Spleen (tissue), 11 donors: ENCODE results near the gene SLC7A8. TPM values are rescaled to one million over a fixed set of nuclear protein-coding genes. Genes with fewer than 3 reads are reported as not detected.

Experiments used
- DNase-seq: peaks from one replicate; pipeline ENCODE4 v3.0.0-alpha.2; 2020
- H3K27ac ChIP-seq, 8 donors: fragments of 200-600 bp; sonication (generic) in 7 of 8; 1 replicate in 4 of 8; 2 replicates in 4 of 8; pipeline versions ENCODE4 v1.5.0 to v1.8.0; 2016 to 2021; ENCODE audit warnings: inconsistent platforms in 4 of 8, mild to moderate bottlenecking in 4 of 8, moderate library complexity in 1 of 8
- H3K27me3 ChIP-seq, 7 donors: fragments of 200-600 bp; sonication (generic) in 6 of 7; replicated peaks in 1 of 7; 1 replicate in 4 of 7; 2 replicates in 3 of 7; pipeline versions ENCODE4 v1.5.0 to v1.8.0; 2016 to 2021; ENCODE audit warnings: inconsistent platforms in 3 of 7, mild to moderate bottlenecking in 1 of 7
- H3K36me3 ChIP-seq, 6 donors: fragments of 200-600 bp; sonication (generic) in 5 of 6; 1 replicate in 4 of 6; 2 replicates in 2 of 6; pipeline versions ENCODE4 v1.5.0 to v1.8.0; 2016 to 2021; ENCODE audit warnings: inconsistent platforms in 2 of 6
- H3K4me1 ChIP-seq, 6 donors: fragments of 200-600 bp; sonication (generic) in 5 of 6; 1 replicate in 3 of 6; 2 replicates in 3 of 6; pipeline versions ENCODE4 v1.5.0 to v1.8.0; 2016 to 2021; ENCODE audit warnings: inconsistent platforms in 3 of 6
- H3K4me3 ChIP-seq, 8 donors: fragments of 200-600 bp; sonication (generic) in 7 of 8; 1 replicate in 4 of 8; 2 replicates in 4 of 8; pipeline versions ENCODE4 v1.5.0 to v1.8.0; 2016 to 2021; ENCODE audit warnings: inconsistent platforms in 4 of 8, mild to moderate bottlenecking in 4 of 8, moderate library complexity in 2 of 8
- H3K9me3 ChIP-seq, 8 donors: fragments of 200-600 bp; sonication (generic) in 7 of 8; 1 replicate in 4 of 8; 2 replicates in 4 of 8; pipeline versions ENCODE4 v1.5.0 to v1.8.0; 2016 to 2021; ENCODE audit warnings: inconsistent platforms in 4 of 8
- POLR2A ChIP-seq, 3 donors: fragments of 450-650 bp; IDR thresholded peaks; one replicate each; pipeline ENCODE4 v1.5.1; 2017; ENCODE audit warnings: antibody characterized with exemption in 3 of 3, mild to moderate bottlenecking in 1 of 3
- POLR2AphosphoS5 ChIP-seq, 3 donors: sonication (generic); formaldehyde crosslinking; IDR thresholded peaks; one replicate each; pipeline ENCODE4 v1.5.1; 2017; ENCODE audit warnings: antibody characterized with exemption in 3 of 3
- WGBS, 5 donors: extraction: QIAGEN DNeasy Blood & Tissue Kit in 3 of 5; methylation state at CpG; one replicate each; pipeline versions ENCODE4 v1.1.5 to v1.1.7; 2013 to 2018; 5-methylcytosine and 5-hydroxymethylcytosine counted together
- intact Hi-C: fragments of 100-400 bp; cut with DNase I; formaldehyde crosslinking; loops from one replicate; pipeline ENCODE4 v1.15.0; 2023; ENCODE audit warnings: low total_unique reads
- polyA plus RNA-seq, 3 donors: library from polyadenylated mRNA; stranded (reverse); fragments of 200-250 nt; gene quantifications; one replicate each; pipeline ENCODE4 v1.2.1, GENCODE V29; 2013
- total RNA-seq, 7 donors: library from RNA; depleted of rRNA in 3 of 7; stranded (reverse); fragments of >200 nt in 3 of 7; fragmentation: NEBNext Ultra II Directional in 4 of 7; extraction: Animal tissue kit (Norgen Biotek cat#: 25700) in 4 of 7; gene quantifications; one replicate each; pipeline versions ENCODE4 v1.1.0 to v1.2.1, GENCODE V29; 2016 to 2021
- TF ChIP-seq, protein P1 (sequence below), 11 experiments: fragments of 200-600 bp in 7 of 11; fragments of 450-650 bp in 4 of 11; sonication (generic) in 4 of 11; IDR thresholded peaks in 8 of 11; conservative IDR thresholded peaks in 3 of 11; 1 replicate in 7 of 11; 2 replicates in 4 of 11; pipeline versions ENCODE4 v1.4.0 to v1.8.0; 2016 to 2021; ENCODE audit warnings: antibody characterized with exemption in 11 of 11, inconsistent platforms in 4 of 11, mild to moderate bottlenecking in 1 of 11
- donor health status: healthy with polysubstance abuse.
- donor health status: DM: no; HTN: no; CAD: no; lungs with moderate emphysema.
- donor health status: DM: no; HTN: no; CAD: no.
- donor health status: Bipolar disorder and iron deficiency.
- donor health status: healthy.
- donor health status: DM: no; HTN: no; CAD: no.
- donor health status: DM: yes; HTN: yes; CAD: no.

SLC7A8 gene
- total and polyA plus RNA-seq, 10 donors, result 3.5 to 106 (median 36.7) TPM

DNA sequence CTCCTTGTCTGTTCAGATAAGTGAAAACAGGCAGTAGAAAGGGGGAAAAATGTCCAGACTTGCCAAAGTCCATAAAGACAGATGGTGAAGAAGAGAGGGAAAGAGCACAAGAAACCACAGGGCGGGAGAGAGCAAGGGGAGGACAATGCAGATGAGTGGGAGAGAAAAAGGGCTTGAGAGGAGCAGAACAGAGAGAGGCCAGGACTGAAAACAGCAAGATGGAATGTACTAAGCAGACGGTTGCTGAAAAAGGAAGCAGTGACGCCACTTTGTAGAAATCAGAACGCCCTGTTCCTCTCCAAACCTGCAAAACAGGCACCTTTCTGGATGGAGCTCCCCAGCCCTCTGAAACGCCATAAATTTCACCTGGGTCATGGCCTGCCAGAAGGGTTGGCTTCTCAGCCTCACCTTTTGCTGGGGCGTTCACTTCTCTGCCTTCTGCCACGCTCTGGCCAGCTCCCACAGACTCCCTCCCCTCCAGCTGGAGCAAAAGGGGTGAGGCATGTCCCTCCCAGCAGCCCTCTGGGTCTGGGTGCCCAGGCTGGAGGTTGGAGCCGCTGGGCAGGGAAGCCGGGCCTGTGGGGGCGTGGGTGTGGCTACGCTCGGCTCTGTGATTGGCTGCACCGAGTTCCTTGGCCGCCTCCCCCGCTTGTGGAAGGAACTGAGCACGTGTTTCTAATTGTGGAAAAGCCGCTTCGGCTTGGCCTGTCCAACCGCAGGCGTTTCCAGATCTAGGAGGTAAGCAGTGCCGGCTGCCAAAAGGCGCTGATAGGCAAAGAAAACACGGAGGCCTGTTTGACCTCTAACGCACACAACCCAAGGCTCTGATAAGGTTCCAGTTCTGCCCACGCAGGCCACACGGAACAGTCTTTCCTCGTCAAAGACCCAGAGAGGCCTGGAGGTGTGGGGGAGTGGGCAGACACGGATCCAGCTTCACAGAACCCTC is 29.3 kb downstream of the SLC7A8 start:
- TF ChIP-seq, protein P1, sequence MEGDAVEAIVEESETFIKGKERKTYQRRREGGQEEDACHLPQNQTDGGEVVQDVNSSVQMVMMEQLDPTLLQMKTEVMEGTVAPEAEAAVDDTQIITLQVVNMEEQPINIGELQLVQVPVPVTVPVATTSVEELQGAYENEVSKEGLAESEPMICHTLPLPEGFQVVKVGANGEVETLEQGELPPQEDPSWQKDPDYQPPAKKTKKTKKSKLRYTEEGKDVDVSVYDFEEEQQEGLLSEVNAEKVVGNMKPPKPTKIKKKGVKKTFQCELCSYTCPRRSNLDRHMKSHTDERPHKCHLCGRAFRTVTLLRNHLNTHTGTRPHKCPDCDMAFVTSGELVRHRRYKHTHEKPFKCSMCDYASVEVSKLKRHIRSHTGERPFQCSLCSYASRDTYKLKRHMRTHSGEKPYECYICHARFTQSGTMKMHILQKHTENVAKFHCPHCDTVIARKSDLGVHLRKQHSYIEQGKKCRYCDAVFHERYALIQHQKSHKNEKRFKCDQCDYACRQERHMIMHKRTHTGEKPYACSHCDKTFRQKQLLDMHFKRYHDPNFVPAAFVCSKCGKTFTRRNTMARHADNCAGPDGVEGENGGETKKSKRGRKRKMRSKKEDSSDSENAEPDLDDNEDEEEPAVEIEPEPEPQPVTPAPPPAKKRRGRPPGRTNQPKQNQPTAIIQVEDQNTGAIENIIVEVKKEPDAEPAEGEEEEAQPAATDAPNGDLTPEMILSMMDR (IDR thresholded peaks at IDR 0.05 in 8 of 11, conservative IDR thresholded peaks at IDR 0.05 in 3 of 11), result no peak
- TF ChIP-seq POLR2AphosphoS5 (IDR thresholded peaks at IDR 0.05), result peak; percentile 18 to 78 (median 70)
- peak overlapping the region; percentile 24 to 89 (median 80) for H3K27ac ChIP-seq
- intact Hi-C loops, result no loop called here
- peak overlapping the region in 2 of 8 donors; percentile 15 to 30 for H3K4me3 ChIP-seq
- peaks cover 0 to 4% (median 0%) of the 10 kb centered on the region in 6 donors for H3K36me3 ChIP-seq
- 46 to 71% (median 56%) methylated on average over 28 of the region's 28 CpGs for WGBS, 5 donors
- no peaks in the 10 kb centered on the region for H3K9me3 ChIP-seq
- peak; percentile 85 for DNase-seq
- peaks cover 4 to 33% (median 24%) of the 10 kb centered on the region in 6 donors for H3K4me1 ChIP-seq
- no peaks in the 10 kb centered on the region for H3K27me3 ChIP-seq

DNA sequence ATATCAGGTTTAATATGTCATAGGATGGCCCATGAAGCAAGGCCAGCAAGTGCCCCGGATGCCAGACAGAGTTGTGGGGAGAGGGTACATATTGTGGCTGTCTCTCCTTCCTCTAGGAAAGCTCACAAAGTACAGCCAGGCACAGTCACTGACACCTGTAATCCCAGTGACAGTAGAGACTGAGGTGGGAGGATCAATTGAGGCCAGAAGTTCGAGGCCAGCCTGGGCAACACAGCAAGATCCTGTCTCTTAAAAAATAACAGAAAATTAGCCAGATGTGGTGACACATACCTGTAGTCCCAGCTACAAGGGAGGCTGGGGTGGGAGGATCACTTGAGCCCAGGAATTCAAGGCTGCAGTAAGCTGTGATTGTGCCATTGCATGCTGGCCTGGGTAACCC is 32.1 kb downstream of the SLC7A8 start:
- no peaks in the 10 kb centered on the region for H3K27me3 ChIP-seq
- H3K9me3 ChIP-seq, result no peaks in the 10 kb centered on the region
- intact Hi-C loops, result no loop called here
- 82 to 88% (median 83%) methylated on average over 2 of the region's 2 CpGs for WGBS, 5 donors
- peaks cover 4 to 33% (median 24%) of the 10 kb centered on the region in 6 donors for H3K4me1 ChIP-seq
- DNase-seq, result no peak
- H3K27ac ChIP-seq, result no peak overlapping the region
- no peak overlapping the region for H3K4me3 ChIP-seq
- TF ChIP-seq POLR2A (IDR thresholded peaks at IDR 0.05), result no peak
- TF ChIP-seq, protein P1 (IDR thresholded peaks at IDR 0.05 in 8 of 11, conservative IDR thresholded peaks at IDR 0.05 in 3 of 11), result no peak
- no peak for TF ChIP-seq POLR2AphosphoS5 (IDR thresholded peaks at IDR 0.05)
- H3K36me3 ChIP-seq, result no peaks in the 10 kb centered on the region

DNA sequence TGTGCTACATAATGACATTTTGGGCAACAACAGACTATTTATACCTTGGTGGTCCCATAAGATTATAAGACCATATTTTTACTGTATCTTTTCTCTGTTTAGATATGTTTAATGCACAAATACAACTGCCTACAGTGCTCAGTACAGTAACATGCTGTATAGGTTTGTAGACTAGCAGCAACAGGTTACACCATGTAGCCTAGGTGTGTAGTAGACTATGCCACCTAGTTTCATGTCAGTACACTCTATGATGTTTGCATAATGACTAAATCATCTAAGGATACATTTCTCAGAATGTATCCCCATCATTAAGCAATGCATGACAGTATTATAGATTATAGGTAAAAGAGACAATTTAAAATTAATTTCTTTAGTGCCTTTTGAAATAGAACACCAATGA is 33.7 kb downstream of the SLC7A8 start:
- Histone ChIP-seq H3K27ac (no peak overlapping the region), H3K27me3 (no peaks in the 10 kb centered on the region), H3K4me3 (no peak overlapping the region), H3K36me3 (no peaks in the 10 kb centered on the region), H3K9me3 (no peaks in the 10 kb centered on the region), H3K4me1 (peaks cover 4 to 19% (median 13%) of the 10 kb centered on the region in 6 donors)
- DNase-seq, result no peak
- intact Hi-C loops, result no loop called here
- TF ChIP-seq POLR2AphosphoS5 (IDR thresholded peaks at IDR 0.05) (no peak), POLR2A (IDR thresholded peaks at IDR 0.05) (no peak)
- TF ChIP-seq, protein P1 (IDR thresholded peaks at IDR 0.05 in 8 of 11, conservative IDR thresholded peaks at IDR 0.05 in 3 of 11), result no peak

DNA sequence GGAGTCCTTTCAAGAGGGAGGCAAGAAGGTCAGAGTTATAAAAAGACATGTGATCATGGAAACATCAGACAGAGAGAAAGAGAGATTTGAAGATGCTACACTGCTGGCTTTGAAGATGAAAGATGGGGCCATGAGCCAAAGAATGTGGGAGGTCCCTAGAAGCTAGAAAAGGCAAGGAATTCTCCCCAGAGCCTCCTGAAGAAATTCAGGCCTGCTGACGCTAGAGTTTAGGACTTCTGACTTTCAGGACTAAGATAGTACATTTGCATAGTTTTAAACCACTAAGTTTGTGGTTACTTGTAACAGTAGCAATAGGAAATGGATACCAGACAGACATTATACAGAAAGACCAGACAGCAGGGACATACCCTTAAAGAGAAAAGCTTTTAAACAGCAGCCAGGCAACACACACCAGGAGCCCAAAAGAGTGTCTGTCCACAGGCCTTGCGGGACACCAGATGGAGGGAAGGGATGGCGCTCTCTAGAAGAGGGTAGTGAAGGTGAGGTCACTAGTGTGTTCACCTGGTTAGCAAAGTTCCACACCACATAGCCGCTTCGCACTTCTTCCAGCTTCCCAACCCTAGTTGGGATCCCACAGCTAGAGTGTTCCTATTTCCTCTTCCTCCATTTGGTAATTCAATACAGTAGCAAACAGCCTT is 34.7 kb downstream of the SLC7A8 start:
- no peak for DNase-seq
- intact Hi-C loops, result no loop called here
- Histone ChIP-seq H3K27me3 (no peaks in the 10 kb centered on the region), H3K4me1 (peaks cover 0 to 9% (median 3%) of the 10 kb centered on the region in 6 donors), H3K4me3 (no peak overlapping the region), H3K9me3 (no peaks in the 10 kb centered on the region), H3K27ac (no peak overlapping the region), H3K36me3 (no peaks in the 10 kb centered on the region)
- 89 to 97% (median 91%) methylated on average over 5 of the region's 5 CpGs for WGBS, 5 donors
- TF ChIP-seq, protein P1 (IDR thresholded peaks at IDR 0.05 in 8 of 11, conservative IDR thresholded peaks at IDR 0.05 in 3 of 11), result no peak
- TF ChIP-seq POLR2A (IDR thresholded peaks at IDR 0.05), result no peak
- no peak for TF ChIP-seq POLR2AphosphoS5 (IDR thresholded peaks at IDR 0.05)
